CD4-positive, alpha-beta T cell treated with Interleukin-17A for 4 hours (primary cell): ENCODE measurements around the gene C12orf56.

Experiments used
- DNase-seq: peaks from one replicate; pipeline ENCODE4 v3.0.0-alpha.2; 2020; ENCODE audit warnings: mixed read lengths

Gene C12orf56

DNA sequence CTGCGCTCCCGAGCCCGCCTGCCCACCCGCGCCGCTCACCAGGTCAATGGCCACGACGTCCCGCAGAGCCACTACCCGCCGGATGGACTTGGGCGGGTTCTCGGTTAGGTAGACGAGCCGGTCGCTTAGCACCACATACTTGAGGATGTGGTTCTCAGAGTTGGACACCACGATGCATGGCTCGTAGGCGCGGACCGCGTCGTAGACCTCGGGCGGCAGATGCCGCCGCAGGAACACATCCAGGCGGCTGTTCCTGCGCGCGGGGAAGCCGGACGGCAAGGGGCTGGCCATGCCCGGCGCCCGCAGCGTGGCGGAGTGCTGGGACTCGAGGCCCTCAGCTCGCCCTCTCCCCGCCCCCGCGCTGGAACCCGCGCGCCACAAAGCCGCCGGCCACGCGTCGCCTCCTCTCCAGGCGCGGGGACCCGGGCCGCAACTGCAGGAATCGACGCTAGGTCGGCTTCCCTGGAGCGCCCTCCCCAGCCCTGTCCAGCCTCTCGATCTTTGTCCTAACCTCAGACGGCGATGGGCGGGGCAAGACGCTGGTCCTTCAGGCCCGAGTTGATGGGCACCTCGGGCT lies at the start of gene C12orf56:
C12orf56 (minus strand) TSS at position 484 of the 577 bp plus-strand sequence; CDS start at position 291, 193 bp downstream.
- peak; percentile 53 for DNase-seq

- DNase-seq: no peak
These were observed 49.5 kb upstream of the C12orf56 start for GRCh38 chr12:64440100-64440499.

GRCh38 chr12:64433915-64434314 lies 43.4 kb upstream of the C12orf56 start:
- DNase-seq: no peak

- DNase-seq: no peak
These were observed 41.2 kb upstream of the C12orf56 start for GRCh38 chr12:64431791-64432190.

- no peak for DNase-seq
These were observed 40.3 kb upstream of the C12orf56 start for GRCh38 chr12:64430886-64431285.

GRCh38 chr12:64428956-64429355 lies 38.4 kb upstream of the C12orf56 start:
- DNase-seq: no peak

DNA sequence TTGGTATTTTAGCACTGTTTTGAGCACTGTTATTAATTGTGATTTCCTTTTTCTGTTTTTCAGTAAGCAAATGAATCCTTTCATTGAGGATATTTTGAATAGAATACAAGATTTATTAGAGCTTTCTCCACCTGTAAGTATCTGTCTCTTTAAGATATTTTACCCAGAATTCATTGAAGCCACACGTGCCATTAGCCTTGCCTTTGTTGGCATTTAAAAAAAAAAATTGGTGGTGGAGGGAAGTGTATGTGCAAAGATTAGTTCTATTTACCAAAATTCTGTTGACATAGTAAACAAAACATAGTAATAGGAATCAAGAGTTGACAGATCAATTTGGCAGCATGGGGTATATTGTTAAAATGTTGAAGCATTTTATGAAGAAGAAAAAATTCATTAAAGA lies 37.4 kb upstream of the C12orf56 start:
- no peak for DNase-seq

DNA sequence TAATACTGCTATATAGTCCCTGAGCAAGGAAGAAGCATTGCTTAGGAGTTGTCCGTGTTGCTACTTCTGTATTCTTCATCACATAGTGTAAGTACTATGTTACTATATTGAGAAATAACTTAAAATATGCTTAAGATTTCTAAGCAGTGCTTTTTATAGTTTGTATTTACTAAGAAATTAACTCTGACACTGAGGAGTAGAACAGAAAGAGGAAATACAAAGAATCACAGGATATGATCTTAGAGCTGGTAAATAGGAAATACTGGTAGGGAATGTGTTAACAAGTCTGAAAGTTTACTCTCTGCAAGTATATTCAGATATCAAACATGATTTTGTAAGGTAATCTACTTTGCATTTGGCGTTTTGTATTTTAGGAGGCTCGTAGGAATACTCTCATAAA lies 29.1 kb upstream of the C12orf56 start:
- DNase-seq: no peak

- DNase-seq: no peak
These were observed 27.7 kb upstream of the C12orf56 start for GRCh38 chr12:64418209-64418608.

- DNase-seq: no peak
These were observed 23.3 kb upstream of the C12orf56 start for GRCh38 chr12:64413884-64414283.

DNA sequence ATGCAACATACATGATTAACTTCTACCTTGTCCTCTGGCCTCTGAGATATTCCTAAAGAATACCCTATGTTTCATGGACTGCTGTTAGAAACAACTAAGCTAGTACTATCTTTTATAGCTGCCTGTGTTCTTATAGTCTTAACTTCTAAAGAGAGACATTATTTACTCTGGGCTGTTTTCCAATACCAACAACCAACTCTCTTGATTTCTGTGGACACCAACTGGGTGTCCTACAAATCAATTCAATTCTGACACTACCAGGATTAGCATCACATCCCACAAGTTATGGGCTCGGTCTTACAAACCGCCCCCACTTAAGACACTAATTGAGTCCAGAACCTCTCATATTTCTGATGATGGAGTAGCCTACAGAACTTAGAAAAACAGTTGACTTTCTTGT lies 21.9 kb upstream of the C12orf56 start:
- DNase-seq: no peak

GRCh38 chr12:64411427-64411826 lies 20.9 kb upstream of the C12orf56 start:
- DNase-seq: no peak

- no peak for DNase-seq
These were observed 17.0 kb upstream of the C12orf56 start for GRCh38 chr12:64407342-64408223.

GRCh38 chr12:64404470-64405256 lies 14.1 kb upstream of the C12orf56 start:
- DNase-seq: peak; percentile 61

DNA sequence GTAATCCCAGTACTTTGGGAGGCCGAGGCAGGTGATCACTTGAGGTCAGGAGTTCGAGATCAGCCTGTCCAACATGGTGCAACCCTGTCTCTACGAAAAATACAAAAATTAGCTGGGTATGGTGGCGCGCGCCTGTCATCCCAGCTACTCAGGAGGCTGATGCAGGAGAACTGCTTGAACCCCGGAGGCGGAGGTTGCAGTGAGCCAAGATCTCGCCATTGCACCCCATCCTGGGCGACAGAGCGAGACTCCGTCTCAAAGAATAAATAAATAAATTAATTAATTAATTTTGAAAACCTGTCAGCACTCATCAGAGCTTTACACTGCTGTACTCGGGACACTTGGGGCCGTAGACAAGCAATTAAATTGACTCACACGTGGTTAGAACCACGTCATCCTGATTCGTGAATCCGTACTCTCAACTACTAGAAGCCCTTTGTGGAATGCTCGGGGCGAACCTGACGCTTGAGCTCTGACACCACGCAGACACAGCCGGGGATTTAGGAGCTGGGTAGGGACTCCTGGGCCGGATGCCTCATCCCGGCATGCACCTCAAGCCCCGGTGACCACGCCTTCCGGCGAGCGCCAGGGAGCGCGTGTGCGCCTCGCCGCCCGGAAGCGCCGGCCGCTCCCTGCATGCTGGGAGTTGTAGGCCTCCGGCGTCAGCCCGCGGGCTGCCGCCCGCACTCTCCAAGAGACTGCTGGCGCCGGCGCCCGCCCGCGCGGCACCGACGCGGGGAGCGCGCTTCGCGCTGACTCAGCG lies 13.3 kb upstream of the C12orf56 start, which contains the start of gene XPOT:
XPOT (plus strand) TSS at position 686 of the 763 bp plus-strand sequence. CDS start 5,644 bp downstream, outside the sequence.
- DNase-seq: peak; percentile 96

DNA sequence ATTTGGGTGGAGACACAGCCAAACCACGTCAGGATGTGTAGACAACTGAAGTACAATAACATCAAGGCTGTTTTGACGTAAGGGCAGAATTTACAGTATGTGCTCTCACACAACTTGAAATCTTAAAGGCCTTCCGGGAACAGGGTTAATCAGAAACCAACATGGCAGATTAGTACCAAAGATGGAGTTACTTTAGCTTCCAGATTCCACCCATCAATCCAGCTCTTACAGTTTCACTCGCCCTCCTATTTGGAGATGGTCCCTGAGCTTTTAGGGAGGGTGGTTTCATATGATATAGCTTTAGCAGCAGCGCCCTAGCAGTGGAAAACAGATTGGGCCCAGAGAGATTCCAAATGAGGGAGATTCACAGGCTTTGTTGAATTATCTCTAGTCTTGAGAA lies 11.6 kb upstream of the C12orf56 start:
- DNase-seq: no peak

GRCh38 chr12:64400041-64400440 lies 9.5 kb upstream of the C12orf56 start:
- peak; percentile 49 for DNase-seq

DNA sequence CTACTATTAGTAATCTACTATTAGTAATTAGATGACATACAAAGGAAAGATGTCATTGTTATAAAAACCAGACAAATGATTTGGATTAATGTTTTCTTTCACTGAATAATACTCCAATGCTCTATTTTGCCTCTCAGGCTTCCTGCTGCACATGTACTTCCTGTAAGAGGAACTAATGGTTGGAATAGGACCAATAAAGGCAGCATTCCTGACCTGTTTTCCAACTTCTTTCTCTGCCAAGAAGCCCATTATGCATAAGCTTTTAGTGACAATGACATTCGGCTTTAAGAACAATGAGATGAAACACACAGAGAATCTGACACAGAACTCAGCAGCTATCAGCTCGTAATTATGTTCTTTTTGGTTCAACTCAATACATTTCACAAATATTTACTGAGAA lies 5.2 kb upstream of the C12orf56 start:
- no peak for DNase-seq

DNA sequence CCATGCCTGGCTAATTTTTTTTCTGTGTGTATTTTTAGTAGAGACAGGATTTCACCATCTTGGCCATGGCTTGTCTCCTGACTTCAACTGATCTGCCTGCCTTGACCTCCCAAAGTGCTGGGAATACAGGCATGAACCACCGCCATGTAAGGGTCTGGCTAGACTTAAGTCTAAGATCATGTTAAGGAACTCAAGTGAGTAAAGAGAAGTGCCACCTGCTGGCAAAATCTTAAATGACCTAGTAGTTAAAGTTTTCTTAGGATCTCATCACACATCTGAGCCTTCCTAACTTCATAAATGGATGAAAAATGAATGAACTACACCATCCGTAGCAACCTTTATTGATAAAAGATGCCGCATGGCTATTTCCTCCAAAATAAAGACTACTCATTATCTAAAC lies 1.7 kb upstream of the C12orf56 start:
- DNase-seq: peak; percentile 50

DNA sequence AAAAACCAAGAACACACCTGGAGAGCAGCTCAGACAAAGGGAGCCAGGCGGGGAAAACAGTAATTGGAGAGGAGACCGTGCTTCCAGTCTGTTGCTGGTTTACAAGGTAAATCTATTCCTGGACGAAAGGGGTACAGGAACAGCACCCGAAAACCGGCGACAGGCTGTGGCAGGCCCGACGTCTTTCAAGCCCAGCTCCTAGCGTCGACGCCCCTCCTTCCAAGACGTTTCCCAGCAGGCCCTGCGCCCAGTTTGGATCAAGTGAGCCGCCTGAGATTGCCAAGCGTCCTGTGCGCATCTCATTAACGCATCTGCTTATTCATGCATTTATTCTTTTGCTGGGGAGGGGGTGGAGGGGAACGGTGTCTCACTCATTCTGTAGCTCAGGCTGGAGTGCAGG lies 1.4 kb downstream of the C12orf56 start:
- DNase-seq: no peak

- no peak for DNase-seq
These were observed 3.3 kb downstream of the C12orf56 start for GRCh38 chr12:64387197-64387816.

DNA sequence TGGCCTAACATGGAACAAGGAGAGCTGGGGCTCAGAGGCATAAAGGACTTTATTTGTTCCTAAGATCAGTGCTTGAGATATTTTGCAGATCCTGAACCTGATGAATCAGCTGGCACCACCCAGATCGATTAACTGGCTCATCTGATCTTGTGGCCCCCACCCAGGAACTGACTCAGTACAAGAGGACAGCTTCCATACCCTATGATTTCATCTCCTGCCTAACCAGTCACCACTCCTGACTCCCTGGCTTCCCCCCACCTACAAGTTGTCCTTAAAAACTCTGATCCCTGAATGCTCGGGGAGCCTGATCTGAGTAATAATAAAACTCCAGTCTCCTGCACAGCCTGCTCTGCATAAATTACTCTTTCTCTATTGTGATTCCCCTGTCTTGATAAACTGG lies 5.1 kb downstream of the C12orf56 start:
- peak; percentile 50 for DNase-seq
